Panc1 (cell line): ENCODE measurements around the gene NFATC2. TPM values are rescaled to one million over a fixed set of nuclear protein-coding genes. Genes with fewer than 3 reads are reported as not detected.

Experiments used
- ATAC-seq: fragments of 200-7000 bp; cut with Tn5 transposase; 2 replicates; pipeline ENCODE4 v1.9.1; 2020; ENCODE audit warnings: mild to moderate bottlenecking, moderate library complexity
- BruUV-seq: library from RNA; stranded (reverse); fragments of 400-500 nt; replicated peaks from 2 replicates; lab custom pipeline; 2021; lab: Mats Ljungman, UMichigan
- CTCF ChIA-PET: fragments of 300-600 bp; sonication (Branson Sonifier 250); formaldehyde crosslinking; loops from one replicate; lab custom pipeline; 2022; ENCODE audit warnings: antibody characterized with exemption; lab: Charles Lee
- POLR2A ChIA-PET: fragments of 300-600 bp; sonication (Branson Sonifier 250); formaldehyde crosslinking; loops from one replicate; lab custom pipeline; 2022; ENCODE audit warnings: antibody characterized with exemption; lab: Charles Lee
- DNase-seq: peaks from one replicate; pipeline ENCODE4 v3.0.0-alpha.2; 2010; ENCODE audit warnings: low read depth, low spot score
- H3K27ac ChIP-seq: 2 replicates; pipeline ENCODE4 v1.5.1; 2011; ENCODE audit warnings: mild to moderate bottlenecking, low read length, inconsistent platforms
- H3K27me3 ChIP-seq: fragments of 200-500 bp; sonication (Bioruptor generic); 2 replicates; pipeline ENCODE4 v1.6.0; 2014; ENCODE audit warnings: low read length, inconsistent platforms; ENCODE audit not compliant: control insufficient read depth, insufficient read depth
- H3K36me3 ChIP-seq: fragments of 200-500 bp; sonication (Bioruptor generic); 2 replicates; pipeline ENCODE4 v1.5.1; 2014; ENCODE audit warnings: inconsistent platforms, mild to moderate bottlenecking, low read length, moderate library complexity; ENCODE audit not compliant: control insufficient read depth, insufficient read depth
- H3K4me1 ChIP-seq: 2 replicates; pipeline ENCODE4 v1.5.1; 2011; ENCODE audit warnings: inconsistent platforms, mild to moderate bottlenecking, low read length, moderate library complexity; ENCODE audit not compliant: control insufficient read depth, insufficient read depth
- H3K4me3 ChIP-seq, 2 experiments: 2 replicates each; pipeline ENCODE4 v1.5.1; 2011 to 2012; ENCODE audit warnings: low read depth in 2 of 2, low read length in 2 of 2, mild to moderate bottlenecking in 2 of 2, inconsistent platforms in 1 of 2, moderate library complexity in 1 of 2
- H3K9me3 ChIP-seq: fragments of 200-500 bp; sonication (Bioruptor generic); 2 replicates; pipeline ENCODE4 v1.5.1; 2014; ENCODE audit warnings: low read depth, mild to moderate bottlenecking, inconsistent platforms, low read length, moderate library complexity; ENCODE audit not compliant: control insufficient read depth, insufficient read depth
- POLR2AphosphoS5 ChIP-seq: IDR thresholded peaks from 2 replicates; pipeline ENCODE4 v1.6.1; 2012; ENCODE audit warnings: mild to moderate bottlenecking, low read depth, low read length, moderate library complexity
- SIN3A ChIP-seq: IDR thresholded peaks from 2 replicates; pipeline ENCODE4 v1.6.1; 2012; ENCODE audit warnings: low read depth, mild to moderate bottlenecking, low read length, moderate library complexity, borderline replicate concordance; ENCODE audit not compliant: insufficient read depth
- TCF7L2 ChIP-seq: IDR thresholded peaks from 2 replicates; pipeline ENCODE4 v1.6.1; 2011; ENCODE audit warnings: mild to moderate bottlenecking, low read depth, low read length, inconsistent platforms
- in situ Hi-C: cut with HindIII; loops from 2 replicates; pipeline ENCODE4 v1.10.0; 2016; ENCODE audit warnings: low sequenced_read_pairs, low pct_unique_long_range_greater_than_20kb
- intact Hi-C: fragments of 100-400 bp; cut with micrococcal nuclease; formaldehyde crosslinking; loops from one replicate; pipeline ENCODE4 v1.10.0; 2022; ENCODE audit not compliant: unreplicated experiment
- total RNA-seq: library from RNA; stranded (reverse); gene quantifications from one replicate; pipeline ENCODE4 v1.2.1, GENCODE V29; 2021; ENCODE audit not compliant: unreplicated experiment
- TF ChIP-seq, protein P1 (sequence below): fragments of 450-650 bp; IDR thresholded peaks from 2 replicates; pipeline ENCODE4 v1.5.1; 2017; ENCODE audit warnings: mild to moderate bottlenecking
- TF ChIP-seq, protein P2 (sequence below), 2 experiments: IDR thresholded peaks; 2 replicates each; pipeline ENCODE4 v1.6.1; 2011 to 2012; ENCODE audit warnings: low read depth in 2 of 2, control low read depth in 1 of 2, low read length in 1 of 2, mild to moderate bottlenecking in 1 of 2, moderate library complexity in 1 of 2; ENCODE audit not compliant: insufficient read depth in 1 of 2

NFATC2 gene
- total RNA-seq, 1 experiment from 2014 or later: 10.6 TPM

DNA sequence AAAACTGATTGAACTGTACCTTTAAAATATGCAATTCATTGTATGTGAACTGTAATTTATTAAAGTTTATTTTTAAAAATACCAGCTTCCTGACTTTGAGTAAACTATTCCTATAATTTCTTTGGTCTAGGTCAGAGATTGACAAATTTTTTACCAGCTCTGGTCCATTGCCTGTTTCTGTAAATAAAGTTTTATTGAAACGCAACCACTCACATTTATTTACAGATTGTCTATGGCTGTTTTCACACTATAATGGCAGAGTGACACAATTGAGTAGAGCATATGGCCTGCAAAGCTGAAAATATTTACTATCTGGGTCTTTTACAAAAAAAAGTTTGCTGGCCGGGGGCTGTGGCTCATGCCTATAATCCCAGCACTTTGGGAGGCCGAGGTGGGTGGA is 33.0 kb upstream of the NFATC2 start:
- TF ChIP-seq POLR2AphosphoS5 (no peak), TCF7L2 (no peak), SIN3A (no peak)
- TF ChIP-seq, protein P1, sequence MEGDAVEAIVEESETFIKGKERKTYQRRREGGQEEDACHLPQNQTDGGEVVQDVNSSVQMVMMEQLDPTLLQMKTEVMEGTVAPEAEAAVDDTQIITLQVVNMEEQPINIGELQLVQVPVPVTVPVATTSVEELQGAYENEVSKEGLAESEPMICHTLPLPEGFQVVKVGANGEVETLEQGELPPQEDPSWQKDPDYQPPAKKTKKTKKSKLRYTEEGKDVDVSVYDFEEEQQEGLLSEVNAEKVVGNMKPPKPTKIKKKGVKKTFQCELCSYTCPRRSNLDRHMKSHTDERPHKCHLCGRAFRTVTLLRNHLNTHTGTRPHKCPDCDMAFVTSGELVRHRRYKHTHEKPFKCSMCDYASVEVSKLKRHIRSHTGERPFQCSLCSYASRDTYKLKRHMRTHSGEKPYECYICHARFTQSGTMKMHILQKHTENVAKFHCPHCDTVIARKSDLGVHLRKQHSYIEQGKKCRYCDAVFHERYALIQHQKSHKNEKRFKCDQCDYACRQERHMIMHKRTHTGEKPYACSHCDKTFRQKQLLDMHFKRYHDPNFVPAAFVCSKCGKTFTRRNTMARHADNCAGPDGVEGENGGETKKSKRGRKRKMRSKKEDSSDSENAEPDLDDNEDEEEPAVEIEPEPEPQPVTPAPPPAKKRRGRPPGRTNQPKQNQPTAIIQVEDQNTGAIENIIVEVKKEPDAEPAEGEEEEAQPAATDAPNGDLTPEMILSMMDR: no peak
- TF ChIP-seq, protein P2, sequence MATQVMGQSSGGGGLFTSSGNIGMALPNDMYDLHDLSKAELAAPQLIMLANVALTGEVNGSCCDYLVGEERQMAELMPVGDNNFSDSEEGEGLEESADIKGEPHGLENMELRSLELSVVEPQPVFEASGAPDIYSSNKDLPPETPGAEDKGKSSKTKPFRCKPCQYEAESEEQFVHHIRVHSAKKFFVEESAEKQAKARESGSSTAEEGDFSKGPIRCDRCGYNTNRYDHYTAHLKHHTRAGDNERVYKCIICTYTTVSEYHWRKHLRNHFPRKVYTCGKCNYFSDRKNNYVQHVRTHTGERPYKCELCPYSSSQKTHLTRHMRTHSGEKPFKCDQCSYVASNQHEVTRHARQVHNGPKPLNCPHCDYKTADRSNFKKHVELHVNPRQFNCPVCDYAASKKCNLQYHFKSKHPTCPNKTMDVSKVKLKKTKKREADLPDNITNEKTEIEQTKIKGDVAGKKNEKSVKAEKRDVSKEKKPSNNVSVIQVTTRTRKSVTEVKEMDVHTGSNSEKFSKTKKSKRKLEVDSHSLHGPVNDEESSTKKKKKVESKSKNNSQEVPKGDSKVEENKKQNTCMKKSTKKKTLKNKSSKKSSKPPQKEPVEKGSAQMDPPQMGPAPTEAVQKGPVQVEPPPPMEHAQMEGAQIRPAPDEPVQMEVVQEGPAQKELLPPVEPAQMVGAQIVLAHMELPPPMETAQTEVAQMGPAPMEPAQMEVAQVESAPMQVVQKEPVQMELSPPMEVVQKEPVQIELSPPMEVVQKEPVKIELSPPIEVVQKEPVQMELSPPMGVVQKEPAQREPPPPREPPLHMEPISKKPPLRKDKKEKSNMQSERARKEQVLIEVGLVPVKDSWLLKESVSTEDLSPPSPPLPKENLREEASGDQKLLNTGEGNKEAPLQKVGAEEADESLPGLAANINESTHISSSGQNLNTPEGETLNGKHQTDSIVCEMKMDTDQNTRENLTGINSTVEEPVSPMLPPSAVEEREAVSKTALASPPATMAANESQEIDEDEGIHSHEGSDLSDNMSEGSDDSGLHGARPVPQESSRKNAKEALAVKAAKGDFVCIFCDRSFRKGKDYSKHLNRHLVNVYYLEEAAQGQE (IDR thresholded peaks at IDR 0.05; ENCODE audit: insufficient read depth in 1 of 2, low read depth in 2 of 2, low read length in 1 of 2): no peak

DNA sequence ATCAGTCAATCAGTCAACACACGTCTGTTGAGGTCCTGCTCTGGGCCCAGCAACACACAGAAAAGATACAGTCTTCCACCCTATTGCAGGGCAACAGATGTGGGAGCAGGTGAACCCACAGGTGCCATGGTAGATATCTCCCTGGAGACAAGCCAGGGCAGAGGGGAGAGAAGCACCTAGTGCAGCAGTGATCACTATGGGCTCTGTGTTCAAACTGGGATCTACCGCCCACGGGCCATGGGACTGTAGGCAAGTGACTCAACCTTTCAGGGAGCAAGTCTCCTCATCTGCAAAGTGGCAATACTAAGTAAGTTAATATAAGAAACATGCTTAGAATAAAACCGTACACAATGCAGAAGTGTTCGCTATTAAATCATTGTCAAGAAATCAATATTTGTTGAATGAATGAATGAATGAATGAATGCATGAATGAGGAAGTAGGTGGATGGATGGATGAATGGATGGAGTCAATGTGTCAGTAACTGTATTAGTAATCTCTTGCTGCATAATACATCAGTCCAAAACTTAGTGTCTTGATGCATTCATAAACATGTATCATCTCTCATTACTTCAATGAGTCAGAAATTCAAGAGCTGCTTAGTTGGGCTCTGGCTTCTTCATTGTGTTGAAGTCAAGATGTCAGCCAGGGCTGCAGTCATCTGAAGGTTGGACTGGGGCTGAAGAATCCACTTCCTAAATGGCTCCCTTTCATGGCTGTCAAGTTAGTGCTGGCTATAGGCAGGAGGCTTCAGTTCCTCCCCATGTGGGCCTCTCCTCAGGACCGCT is 31.9 kb upstream of the NFATC2 start:
- no peak for TF ChIP-seq POLR2AphosphoS5
- TF ChIP-seq, protein P2 (IDR thresholded peaks at IDR 0.05; ENCODE audit: insufficient read depth in 1 of 2, low read depth in 2 of 2, low read length in 1 of 2): no peak
- no peak for TF ChIP-seq TCF7L2
- no peak for TF ChIP-seq SIN3A
- TF ChIP-seq, protein P1: no peak
- H3K27me3 ChIP-seq: no peaks in the 10 kb centered on the region
- no peak overlapping the region for H3K27ac ChIP-seq
- H3K9me3 ChIP-seq: no peaks in the 10 kb centered on the region
- in situ Hi-C loops (no loop called here), intact Hi-C loops (no loop called here)
- ATAC-seq: no peak
- no peak for DNase-seq
- BruUV-seq: no TSS peak
- CTCF ChIA-PET: no interaction called here
- peaks cover 9% of the 10 kb centered on the region for H3K4me1 ChIP-seq
- POLR2A ChIA-PET: interaction anchor here (0.6 kb wide), 1 partner anchor 317 kb away, joined by 3 read pairs; no protein-coding TSS in a partner anchor
- no peaks in the 10 kb centered on the region for H3K36me3 ChIP-seq
- H3K4me3 ChIP-seq: no peak overlapping the region

More for the DNA sequence above, 33.0 kb upstream of the NFATC2 start:
- Histone ChIP-seq H3K27me3 (no peaks in the 10 kb centered on the region), H3K36me3 (no peaks in the 10 kb centered on the region), H3K27ac (no peak overlapping the region), H3K4me3 (no peak overlapping the region), H3K9me3 (no peaks in the 10 kb centered on the region), H3K4me1 (no peaks in the 10 kb centered on the region)
- POLR2A ChIA-PET: no interaction called here
- in situ Hi-C loops (no loop called here), intact Hi-C loops (no loop called here)
- BruUV-seq: no TSS peak
- CTCF ChIA-PET: no interaction called here
- ATAC-seq (no peak), DNase-seq (no peak)
